Endothelial cell of umbilical vein (primary cell): Measurements from ENCODE around the gene ZBTB20.

ENCODE experiments used
- EZH2 ChIP-seq: IDR thresholded peaks from 2 replicates; pipeline ENCODE4 v1.6.1; 2012; ENCODE audit warnings: borderline replicate concordance, low read depth, mild to moderate bottlenecking, moderate library complexity, low read length, inconsistent platforms; ENCODE audit not compliant: severe bottlenecking
- MAX ChIP-seq: IDR thresholded peaks from 2 replicates; pipeline ENCODE4 v1.6.1; 2011; ENCODE audit not compliant: insufficient read depth, insufficient read length

DNA sequence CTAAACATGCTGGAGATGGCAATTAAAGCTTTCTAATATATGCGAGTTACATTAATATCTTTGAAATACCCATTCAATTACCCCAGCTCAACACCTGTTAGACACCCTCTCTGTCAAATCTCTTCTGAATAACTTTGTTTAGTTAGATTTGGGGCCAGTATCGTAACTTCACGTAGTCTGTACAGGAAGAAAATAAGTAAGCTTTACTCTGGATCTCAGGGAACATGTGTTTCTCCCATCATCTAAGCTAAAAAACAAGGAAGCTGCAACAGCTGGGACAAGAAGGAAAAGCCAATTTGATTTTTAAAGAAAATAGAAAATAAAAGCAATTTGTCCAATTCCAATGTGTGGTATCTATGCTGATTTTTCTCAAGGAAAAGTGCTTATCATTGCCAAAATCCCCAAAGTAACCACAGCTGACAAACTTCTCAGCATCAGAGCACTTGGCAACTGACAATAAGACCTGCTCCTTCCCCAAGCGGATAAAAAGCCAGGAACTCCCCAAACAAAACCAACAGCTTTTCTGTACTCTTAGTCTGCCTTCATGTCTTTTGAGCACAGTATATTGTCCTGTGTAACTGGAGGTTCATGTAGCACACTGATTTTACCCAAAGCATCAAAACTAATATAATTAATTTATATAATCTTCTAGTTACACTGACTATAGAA, 279.1 kb downstream of the ZBTB20 start:
- TF ChIP-seq MAX, result no peak
- TF ChIP-seq EZH2, result no peak
